Cardiac muscle cell (in vitro differentiated cells and primary cell): ENCODE data around the gene APOBEC3H. TPM values are rescaled to one million over a fixed set of nuclear protein-coding genes. Genes with fewer than 3 reads are reported as not detected.

Experiments
- DNase-seq, 2 donors: peaks; one replicate each; pipeline versions ENCODE4 v3.0.0 to v3.0.0-alpha.2; 2010 to 2017; ENCODE audit warnings: low read depth in 1 of 2, low spot score in 1 of 2
- H3K27ac ChIP-seq: fragments of 200-600 bp; sonication (generic); 2 replicates; pipeline ENCODE4 v1.5.1; 2016
- H3K27me3 ChIP-seq: fragments of 200-600 bp; sonication (generic); 2 replicates; pipeline ENCODE4 v1.6.0; 2016; ENCODE audit warnings: control low read depth
- H3K36me3 ChIP-seq: fragments of 200-600 bp; sonication (generic); 2 replicates; pipeline ENCODE4 v1.5.1; 2016; ENCODE audit warnings: control low read depth
- H3K4me1 ChIP-seq: fragments of 200-600 bp; sonication (generic); 2 replicates; pipeline ENCODE4 v1.8.1; 2017; ENCODE audit warnings: low read depth, mild to moderate bottlenecking, mixed run types
- H3K4me3 ChIP-seq: fragments of 200-600 bp; sonication (generic); 2 replicates; pipeline ENCODE4 v1.5.1; 2016; ENCODE audit warnings: mild to moderate bottlenecking
- H3K9me3 ChIP-seq: fragments of 200-600 bp; sonication (generic); 2 replicates; pipeline ENCODE4 v1.5.1; 2017; ENCODE audit warnings: low read depth, mild to moderate bottlenecking, control low read depth
- polyA plus RNA-seq: library from polyadenylated mRNA; unstranded; fragments of >200 nt; fragmentation: Nextera tagmentation; extraction: Ambion mirVana; gene quantifications from 2 replicates; pipeline ENCODE4 v1.2.1, GENCODE V29; 2016
- total RNA-seq: library from RNA; depleted of rRNA; stranded (reverse); fragments of >200 nt; gene quantifications from 2 replicates; pipeline ENCODE4 v1.2.3, GENCODE V29; 2016
- TF ChIP-seq, protein P1 (sequence below): IDR thresholded peaks from 2 replicates; pipeline ENCODE4 v1.5.1; 2012; ENCODE audit warnings: low read depth, mild to moderate bottlenecking, low read length

The APOBEC3H gene
- total and polyA plus RNA-seq, 2 experiments from 2014 or later, result 0.57 to 0.97 TPM

DNA sequence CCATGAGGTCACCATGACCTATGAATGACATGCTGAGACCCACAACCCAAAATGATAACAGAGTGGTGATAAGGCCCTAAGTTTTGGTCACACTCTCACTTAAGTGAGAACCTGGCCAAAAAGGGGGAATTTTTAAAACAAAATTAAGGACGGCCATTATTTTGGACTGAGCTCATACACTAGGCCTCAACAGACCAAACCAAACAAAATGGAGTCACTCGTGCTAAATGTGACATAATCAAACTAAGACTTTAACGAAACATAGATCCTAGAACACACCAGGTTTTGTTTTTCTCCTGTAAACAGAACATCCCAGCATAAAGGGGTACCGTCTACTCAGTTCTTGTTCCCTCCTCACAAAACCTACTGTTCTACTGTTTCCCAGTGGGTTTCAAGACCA, 11.4 kb downstream of the APOBEC3H start:
- no peaks in the 10 kb centered on the region for H3K27me3 ChIP-seq
- peaks cover 5% of the 10 kb centered on the region for H3K4me1 ChIP-seq
- no peak overlapping the region for H3K27ac ChIP-seq
- H3K36me3 ChIP-seq, result no peaks in the 10 kb centered on the region
- DNase-seq, result no peak
- H3K9me3 ChIP-seq, result no peaks in the 10 kb centered on the region
- TF ChIP-seq, protein P1, sequence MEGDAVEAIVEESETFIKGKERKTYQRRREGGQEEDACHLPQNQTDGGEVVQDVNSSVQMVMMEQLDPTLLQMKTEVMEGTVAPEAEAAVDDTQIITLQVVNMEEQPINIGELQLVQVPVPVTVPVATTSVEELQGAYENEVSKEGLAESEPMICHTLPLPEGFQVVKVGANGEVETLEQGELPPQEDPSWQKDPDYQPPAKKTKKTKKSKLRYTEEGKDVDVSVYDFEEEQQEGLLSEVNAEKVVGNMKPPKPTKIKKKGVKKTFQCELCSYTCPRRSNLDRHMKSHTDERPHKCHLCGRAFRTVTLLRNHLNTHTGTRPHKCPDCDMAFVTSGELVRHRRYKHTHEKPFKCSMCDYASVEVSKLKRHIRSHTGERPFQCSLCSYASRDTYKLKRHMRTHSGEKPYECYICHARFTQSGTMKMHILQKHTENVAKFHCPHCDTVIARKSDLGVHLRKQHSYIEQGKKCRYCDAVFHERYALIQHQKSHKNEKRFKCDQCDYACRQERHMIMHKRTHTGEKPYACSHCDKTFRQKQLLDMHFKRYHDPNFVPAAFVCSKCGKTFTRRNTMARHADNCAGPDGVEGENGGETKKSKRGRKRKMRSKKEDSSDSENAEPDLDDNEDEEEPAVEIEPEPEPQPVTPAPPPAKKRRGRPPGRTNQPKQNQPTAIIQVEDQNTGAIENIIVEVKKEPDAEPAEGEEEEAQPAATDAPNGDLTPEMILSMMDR, result no peak
- no peak overlapping the region for H3K4me3 ChIP-seq

DNA sequence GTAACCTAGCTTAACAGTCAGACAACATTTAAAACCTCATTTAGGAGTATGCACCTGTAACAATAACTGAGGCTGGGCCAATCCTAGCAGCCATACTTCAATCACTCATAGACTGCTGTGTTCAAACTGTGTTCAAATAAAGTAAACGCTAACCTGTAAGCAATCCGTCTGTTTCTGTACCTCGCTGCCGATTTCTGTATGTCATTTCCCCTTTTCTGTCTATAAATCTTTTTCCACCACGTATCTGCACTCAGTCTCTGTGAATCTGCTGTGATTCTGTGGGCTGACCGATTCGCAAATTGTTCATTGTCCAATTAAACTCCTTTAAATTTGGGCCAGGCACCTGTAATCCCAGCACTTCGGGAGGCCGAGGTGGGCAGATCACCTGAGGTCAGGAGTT, 12.3 kb downstream of the APOBEC3H start:
- Histone ChIP-seq H3K36me3 (no peaks in the 10 kb centered on the region), H3K9me3 (no peaks in the 10 kb centered on the region), H3K27me3 (no peaks in the 10 kb centered on the region), H3K27ac (no peak overlapping the region), H3K4me3 (no peak overlapping the region), H3K4me1 (peaks cover 9% of the 10 kb centered on the region)
- TF ChIP-seq, protein P1, result no peak
- DNase-seq, result no peak

DNA sequence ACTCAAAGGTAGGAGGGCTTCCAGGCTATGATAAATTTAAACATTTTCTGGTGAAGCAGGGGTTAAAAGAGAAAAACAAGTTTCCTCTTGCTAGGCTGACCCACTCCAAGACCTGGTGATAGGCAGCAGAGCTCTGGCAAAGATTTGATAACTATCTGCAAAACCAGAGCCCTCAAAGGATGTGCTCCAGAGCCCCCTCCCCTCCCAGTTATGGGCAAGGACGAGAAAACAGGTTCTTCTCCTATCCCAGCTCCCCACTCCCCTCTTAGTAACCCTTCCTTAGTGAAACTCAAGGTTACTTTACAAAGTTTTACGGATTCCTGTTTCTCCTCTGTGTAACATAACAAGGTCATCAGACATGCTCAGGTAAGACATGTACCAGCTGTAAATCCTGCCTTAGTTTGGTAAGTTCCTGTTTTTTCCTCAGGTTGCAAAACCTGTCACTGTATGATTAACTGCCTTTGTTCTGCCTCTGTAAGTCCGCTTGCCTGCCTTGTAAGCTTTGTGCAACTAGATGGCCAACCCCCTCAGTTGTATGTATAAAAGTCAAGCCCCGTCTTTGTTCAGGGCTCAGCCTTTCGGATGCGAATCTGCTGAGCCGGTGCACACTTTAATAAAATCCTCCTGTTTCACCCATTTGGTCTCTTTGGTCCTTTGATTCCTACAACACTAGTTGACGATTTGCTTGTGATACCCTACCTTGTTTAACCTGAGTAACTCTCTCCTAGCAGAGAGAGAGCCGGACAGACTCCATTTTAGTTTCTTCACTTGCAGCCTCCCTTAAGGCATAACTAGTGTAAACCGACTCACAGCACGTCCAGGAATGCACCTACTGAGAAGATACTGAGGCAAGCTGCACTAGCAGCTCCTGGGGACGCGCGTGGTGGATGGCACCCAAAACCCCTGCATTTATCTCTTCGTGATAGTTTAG, 13.9 kb downstream of the APOBEC3H start:
- DNase-seq, result no peak
- TF ChIP-seq, protein P1, result no peak
- no peak overlapping the region for H3K4me3 ChIP-seq
- no peaks in the 10 kb centered on the region for H3K27me3 ChIP-seq
- H3K9me3 ChIP-seq, result no peaks in the 10 kb centered on the region
- peaks cover 19% of the 10 kb centered on the region for H3K4me1 ChIP-seq
- peak overlapping the region; percentile 22 for H3K27ac ChIP-seq
- no peaks in the 10 kb centered on the region for H3K36me3 ChIP-seq

DNA sequence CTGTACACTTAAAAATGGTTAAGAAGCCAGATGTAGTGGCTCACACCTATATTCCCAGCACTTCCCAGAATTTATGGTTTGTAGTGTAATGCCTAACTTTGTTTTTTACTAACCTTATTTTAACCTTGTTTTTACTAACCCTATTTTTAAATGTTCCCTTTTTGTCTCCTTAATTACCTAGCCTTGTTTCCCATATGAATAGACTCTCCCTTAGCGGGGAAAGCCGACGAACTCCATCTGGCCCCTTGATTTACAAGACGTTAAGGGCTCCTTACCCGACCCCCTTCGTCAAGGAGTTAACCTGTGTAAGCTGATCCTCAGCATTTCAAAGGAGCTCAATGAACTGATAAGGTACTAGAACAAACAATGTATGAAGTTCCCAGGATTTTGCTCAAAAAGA, 17.1 kb downstream of the APOBEC3H start:
- DNase-seq, result no peak
- no peaks in the 10 kb centered on the region for H3K36me3 ChIP-seq
- no peaks in the 10 kb centered on the region for H3K9me3 ChIP-seq
- peaks cover 20% of the 10 kb centered on the region for H3K4me1 ChIP-seq
- no peaks in the 10 kb centered on the region for H3K27me3 ChIP-seq
- H3K4me3 ChIP-seq, result no peak overlapping the region
- no peak overlapping the region for H3K27ac ChIP-seq
- TF ChIP-seq, protein P1, result no peak

DNA sequence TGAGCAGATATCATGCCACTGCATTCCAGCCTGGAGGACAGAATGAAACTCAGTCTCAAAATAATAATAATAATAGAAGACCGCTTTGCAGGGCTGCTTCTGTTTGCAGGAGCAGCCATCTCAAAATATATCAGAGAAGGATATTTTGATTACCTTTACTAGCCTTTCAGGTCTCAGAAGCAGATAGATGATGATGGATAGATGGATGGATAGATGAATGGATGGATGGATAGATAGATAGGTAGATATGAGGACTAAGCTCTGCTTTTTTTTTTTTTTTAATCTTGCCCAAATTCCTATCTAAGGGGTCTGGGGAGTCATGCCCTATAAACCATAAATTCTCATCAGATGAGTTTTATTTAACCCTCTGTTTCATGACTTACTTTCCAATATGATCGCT, 18.5 kb downstream of the APOBEC3H start:
- Histone ChIP-seq H3K27me3 (no peaks in the 10 kb centered on the region), H3K9me3 (no peaks in the 10 kb centered on the region), H3K27ac (no peak overlapping the region), H3K4me1 (peaks cover 20% of the 10 kb centered on the region), H3K36me3 (no peaks in the 10 kb centered on the region), H3K4me3 (no peak overlapping the region)
- TF ChIP-seq, protein P1, result no peak
- no peak for DNase-seq
